Endothelial cell of umbilical vein (primary cell): ENCODE data around the gene HTT-AS. TPM values are rescaled to one million over a fixed set of nuclear protein-coding genes. Genes with fewer than 3 reads are reported as not detected.

Experiments
- BruUV-seq: library from RNA; stranded (reverse); fragments of 400-500 nt; replicated peaks from 2 replicates; lab custom pipeline; 2021; lab: Mats Ljungman, UMichigan
- CTCF ChIA-PET: fragments of 300-600, 350-600 bp; sonication (Branson Sonifier 250); formaldehyde crosslinking; loops from one replicate; lab custom pipeline; 2021; ENCODE audit warnings: antibody characterized with exemption, inconsistent platforms; lab: Charles Lee
- POLR2A ChIA-PET: fragments of 300-600, 350-600 bp; sonication (Branson Sonifier 250); formaldehyde crosslinking; loops from one replicate; lab custom pipeline; 2021; ENCODE audit warnings: antibody characterized with exemption, inconsistent platforms; lab: Charles Lee
- DNase-seq: peaks from one replicate; pipeline ENCODE4 v3.0.0-alpha.2; 2011; ENCODE audit warnings: low read depth, low spot score
- FAIRE-seq: peaks from 2 replicates; lab custom pipeline; 2011; peaks lifted over from hg19 to GRCh38; lab: Jason Lieb, UNC
- H2AFZ ChIP-seq: 2 replicates; pipeline ENCODE4 v1.6.0; 2012; ENCODE audit warnings: low read depth, low read length, control low read depth, inconsistent platforms
- H3K27ac ChIP-seq: 2 replicates; pipeline ENCODE4 v1.5.1; 2011; ENCODE audit warnings: low read depth, mild to moderate bottlenecking, control low read depth, low read length, moderate library complexity; ENCODE audit not compliant: insufficient read depth
- H3K27me3 ChIP-seq, 2 experiments: 2 replicates each; pipeline versions ENCODE4 v1.6.0 to v1.6.1; 2011; ENCODE audit warnings: low read length in 2 of 2, mixed read lengths in 1 of 2; ENCODE audit not compliant: control insufficient read depth in 2 of 2, insufficient read depth in 2 of 2
- H3K36me3 ChIP-seq, 2 experiments: 2 replicates in 1 of 2; 3 replicates in 1 of 2; pipeline ENCODE4 v1.5.1; 2011; ENCODE audit warnings: low read length in 2 of 2, mild to moderate bottlenecking in 1 of 2, moderate library complexity in 1 of 2; ENCODE audit not compliant: control insufficient read depth in 2 of 2, insufficient read depth in 2 of 2; ENCODE audit errors: extremely low read depth in 1 of 2
- H3K4me1 ChIP-seq: 3 replicates; pipeline ENCODE4 v1.5.1; 2011; ENCODE audit warnings: mild to moderate bottlenecking, low read length; ENCODE audit not compliant: control insufficient read depth, insufficient read depth; ENCODE audit errors: extremely low read depth
- H3K4me2 ChIP-seq: 2 replicates; pipeline ENCODE4 v1.6.1; 2011; ENCODE audit warnings: low read length, control low read depth, mixed read lengths; ENCODE audit not compliant: insufficient read depth
- H3K4me3 ChIP-seq, 3 experiments: fragments of 200-600 bp in 1 of 3; sonication (generic), shearing (Covaris generic) in 1 of 3; replicated peaks in 1 of 3; 2 replicates each; pipeline ENCODE4 v1.5.1; 2011 to 2016; ENCODE audit warnings: control low read depth in 3 of 3, low read length in 3 of 3, mild to moderate bottlenecking in 2 of 3, inconsistent platforms in 1 of 3, low read depth in 1 of 3, moderate library complexity in 1 of 3; ENCODE audit not compliant: insufficient read depth in 1 of 3
- H3K79me2 ChIP-seq: 2 replicates; pipeline ENCODE4 v1.6.0; 2012; ENCODE audit warnings: low read length, inconsistent platforms; ENCODE audit not compliant: control insufficient read depth, insufficient read depth
- H3K9ac ChIP-seq: replicated peaks from 2 replicates; pipeline ENCODE3; 2011; ENCODE audit warnings: low read length, control low read depth; ENCODE audit not compliant: insufficient read depth; ENCODE audit errors: extremely low read depth
- H3K9me1 ChIP-seq: replicated peaks from 3 replicates; pipeline ENCODE4 v1.6.0; 2011; ENCODE audit warnings: mild to moderate bottlenecking, low read length; ENCODE audit not compliant: control insufficient read depth, insufficient read depth; ENCODE audit errors: extremely low read depth
- H3K9me3 ChIP-seq: replicated peaks from 2 replicates; pipeline ENCODE4 v1.5.1; 2012; ENCODE audit warnings: low read length, inconsistent platforms; ENCODE audit not compliant: control insufficient read depth, insufficient read depth
- H4K20me1 ChIP-seq: replicated peaks from 2 replicates; pipeline ENCODE3; 2011; ENCODE audit warnings: mild to moderate bottlenecking, low read length; ENCODE audit not compliant: control insufficient read depth, insufficient read depth; ENCODE audit errors: extremely low read depth
- EZH2 ChIP-seq: IDR thresholded peaks from 2 replicates; pipeline ENCODE4 v1.6.1; 2012; ENCODE audit warnings: borderline replicate concordance, low read depth, mild to moderate bottlenecking, moderate library complexity, low read length, inconsistent platforms; ENCODE audit not compliant: severe bottlenecking
- FOS ChIP-seq: IDR thresholded peaks from 2 replicates; pipeline ENCODE4 v1.6.1; 2011; ENCODE audit warnings: mild to moderate bottlenecking, low read length, moderate library complexity, borderline replicate concordance; ENCODE audit not compliant: insufficient read depth
- GATA2 ChIP-seq: IDR thresholded peaks from 2 replicates; pipeline ENCODE4 v1.7.0; 2011; ENCODE audit warnings: low read depth, mild to moderate bottlenecking, moderate library complexity, mixed read lengths, low read length; ENCODE audit not compliant: insufficient read length, insufficient read depth
- JUN ChIP-seq: IDR thresholded peaks from 2 replicates; pipeline ENCODE4 v1.6.1; 2011; ENCODE audit warnings: borderline replicate concordance, low read depth; ENCODE audit not compliant: insufficient read length, insufficient read depth
- MYC ChIP-seq: IDR thresholded peaks from one replicate; pipeline ENCODE4 v1.6.1; 2011; ENCODE audit warnings: mild to moderate bottlenecking, low read depth, low read length
- POLR2A ChIP-seq: IDR thresholded peaks from 2 replicates; pipeline ENCODE4 v1.6.1; 2012; ENCODE audit warnings: low read depth, mild to moderate bottlenecking, control low read depth, low read length
- POLR2AphosphoS5 ChIP-seq: IDR thresholded peaks from 2 replicates; pipeline ENCODE4 v1.6.1; 2012; ENCODE audit warnings: low read depth, mild to moderate bottlenecking, control low read depth, low read length, moderate library complexity; ENCODE audit not compliant: insufficient read depth
- dilution Hi-C: fragments of 300-500 bp; cut with MboI; formaldehyde crosslinking; loops from one replicate; pipeline ENCODE4 v1.15.0; 2019; ENCODE audit warnings: low sequenced_read_pairs; ENCODE audit not compliant: extremely low pct_ligation_motif_present
- intact Hi-C: fragments of 100-400 bp; cut with micrococcal nuclease; formaldehyde crosslinking; loops from one replicate; pipeline ENCODE4 v1.10.0; 2022
- polyA plus RNA-seq, 4 experiments: library from polyadenylated mRNA; depleted of rRNA in 3 of 4; stranded (reverse) in 3 of 4; unstranded in 1 of 4; fragments of >200 nt; gene quantifications; 2 replicates each; pipeline versions ENCODE4 v1.2.1 to v1.2.3, GENCODE V29; 2011 to 2012; ENCODE audit warnings: missing spikeins in 1 of 4
- total RNA-seq: library from RNA; stranded (reverse); gene quantifications from 2 replicates; pipeline ENCODE4 v1.2.3, GENCODE V29; 2021
- TF ChIP-seq, protein P1 (sequence below), 2 donors: IDR thresholded peaks; 1 replicate in 1 of 2; 2 replicates in 1 of 2; pipeline ENCODE4 v1.5.1; 2011; ENCODE audit warnings: low read length in 2 of 2, mild to moderate bottlenecking in 2 of 2, moderate library complexity in 2 of 2, control low read depth in 1 of 2, inconsistent platforms in 1 of 2, low read depth in 1 of 2; ENCODE audit not compliant: insufficient read depth in 1 of 2; ENCODE audit errors: extremely low read depth in 1 of 2
- TF ChIP-seq, protein P2 (sequence below): IDR thresholded peaks from 2 replicates; pipeline ENCODE4 v1.6.1; 2011; ENCODE audit not compliant: insufficient read depth, insufficient read length

The HTT-AS gene
- total and polyA plus RNA-seq, 2 donors (not counting 3 experiments of a cell fraction or from before 2014, with no cell fraction given): not detected

DNA sequence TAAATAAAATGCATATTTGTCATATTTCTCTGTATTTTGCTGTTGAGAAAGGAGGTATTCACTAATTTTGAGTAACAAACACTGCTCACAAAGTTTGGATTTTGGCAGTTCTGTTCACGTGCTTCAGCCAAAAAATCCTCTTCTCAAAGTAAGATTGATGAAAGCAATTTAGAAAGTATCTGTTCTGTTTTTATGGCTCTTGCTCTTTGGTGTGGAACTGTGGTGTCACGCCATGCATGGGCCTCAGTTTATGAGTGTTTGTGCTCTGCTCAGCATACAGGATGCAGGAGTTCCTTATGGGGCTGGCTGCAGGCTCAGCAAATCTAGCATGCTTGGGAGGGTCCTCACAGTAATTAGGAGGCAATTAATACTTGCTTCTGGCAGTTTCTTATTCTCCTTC is 3.5 kb upstream of the HTT-AS start:
- dilution Hi-C loops: no loop called here
- CTCF ChIA-PET: no interaction called here
- Histone ChIP-seq H3K79me2 (peaks cover 56% of the 10 kb centered on the region), H3K9ac (no peak overlapping the region), H3K9me1 (no peaks in the 10 kb centered on the region), H3K27ac (no peak overlapping the region), H3K27me3 (no peaks in the 10 kb centered on the region), H3K4me3 (no peak overlapping the region), H2AFZ (no peak overlapping the region), H3K4me2 (no peak overlapping the region), H3K9me3 (no peaks in the 10 kb centered on the region), H3K36me3 (no peaks in the 10 kb centered on the region), H4K20me1 (peaks cover 9% of the 10 kb centered on the region), H3K4me1 (peaks cover 13% of the 10 kb centered on the region)
- intact Hi-C loops: no loop called here
- no peak for TF ChIP-seq EZH2
- TF ChIP-seq JUN: no peak
- TF ChIP-seq POLR2A: no peak
- TF ChIP-seq, protein P1, sequence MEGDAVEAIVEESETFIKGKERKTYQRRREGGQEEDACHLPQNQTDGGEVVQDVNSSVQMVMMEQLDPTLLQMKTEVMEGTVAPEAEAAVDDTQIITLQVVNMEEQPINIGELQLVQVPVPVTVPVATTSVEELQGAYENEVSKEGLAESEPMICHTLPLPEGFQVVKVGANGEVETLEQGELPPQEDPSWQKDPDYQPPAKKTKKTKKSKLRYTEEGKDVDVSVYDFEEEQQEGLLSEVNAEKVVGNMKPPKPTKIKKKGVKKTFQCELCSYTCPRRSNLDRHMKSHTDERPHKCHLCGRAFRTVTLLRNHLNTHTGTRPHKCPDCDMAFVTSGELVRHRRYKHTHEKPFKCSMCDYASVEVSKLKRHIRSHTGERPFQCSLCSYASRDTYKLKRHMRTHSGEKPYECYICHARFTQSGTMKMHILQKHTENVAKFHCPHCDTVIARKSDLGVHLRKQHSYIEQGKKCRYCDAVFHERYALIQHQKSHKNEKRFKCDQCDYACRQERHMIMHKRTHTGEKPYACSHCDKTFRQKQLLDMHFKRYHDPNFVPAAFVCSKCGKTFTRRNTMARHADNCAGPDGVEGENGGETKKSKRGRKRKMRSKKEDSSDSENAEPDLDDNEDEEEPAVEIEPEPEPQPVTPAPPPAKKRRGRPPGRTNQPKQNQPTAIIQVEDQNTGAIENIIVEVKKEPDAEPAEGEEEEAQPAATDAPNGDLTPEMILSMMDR (IDR thresholded peaks at IDR 0.05; ENCODE audit: extremely low read depth in 1 of 2, insufficient read depth in 1 of 2, low read depth in 1 of 2, low read length in 2 of 2): no peak
- no peak for TF ChIP-seq FOS
- TF ChIP-seq GATA2: no peak
- TF ChIP-seq POLR2AphosphoS5: no peak
- TF ChIP-seq MYC: no peak
- TF ChIP-seq, protein P2, sequence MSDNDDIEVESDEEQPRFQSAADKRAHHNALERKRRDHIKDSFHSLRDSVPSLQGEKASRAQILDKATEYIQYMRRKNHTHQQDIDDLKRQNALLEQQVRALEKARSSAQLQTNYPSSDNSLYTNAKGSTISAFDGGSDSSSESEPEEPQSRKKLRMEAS: no peak
- DNase-seq (no peak), FAIRE-seq (no peak)
- POLR2A ChIA-PET: no interaction called here
- no TSS peak for BruUV-seq
